ENCODE results near the gene BIK. TPM values are rescaled to one million over a fixed set of nuclear protein-coding genes. Genes with fewer than 3 reads are reported as not detected.

BIK gene
- total RNA-seq, 1 donor from 2014 or later = 66.6 TPM

GRCh38 chr22:43156413-43156812 is 45.9 kb downstream of the BIK start:
- TF ChIP-seq, protein P1, sequence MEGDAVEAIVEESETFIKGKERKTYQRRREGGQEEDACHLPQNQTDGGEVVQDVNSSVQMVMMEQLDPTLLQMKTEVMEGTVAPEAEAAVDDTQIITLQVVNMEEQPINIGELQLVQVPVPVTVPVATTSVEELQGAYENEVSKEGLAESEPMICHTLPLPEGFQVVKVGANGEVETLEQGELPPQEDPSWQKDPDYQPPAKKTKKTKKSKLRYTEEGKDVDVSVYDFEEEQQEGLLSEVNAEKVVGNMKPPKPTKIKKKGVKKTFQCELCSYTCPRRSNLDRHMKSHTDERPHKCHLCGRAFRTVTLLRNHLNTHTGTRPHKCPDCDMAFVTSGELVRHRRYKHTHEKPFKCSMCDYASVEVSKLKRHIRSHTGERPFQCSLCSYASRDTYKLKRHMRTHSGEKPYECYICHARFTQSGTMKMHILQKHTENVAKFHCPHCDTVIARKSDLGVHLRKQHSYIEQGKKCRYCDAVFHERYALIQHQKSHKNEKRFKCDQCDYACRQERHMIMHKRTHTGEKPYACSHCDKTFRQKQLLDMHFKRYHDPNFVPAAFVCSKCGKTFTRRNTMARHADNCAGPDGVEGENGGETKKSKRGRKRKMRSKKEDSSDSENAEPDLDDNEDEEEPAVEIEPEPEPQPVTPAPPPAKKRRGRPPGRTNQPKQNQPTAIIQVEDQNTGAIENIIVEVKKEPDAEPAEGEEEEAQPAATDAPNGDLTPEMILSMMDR (IDR thresholded peaks at IDR 0.05; ENCODE audit: insufficient read depth, low read length, severe bottlenecking) = no peak
- Histone ChIP-seq H3K36me3 (ENCODE audit: control insufficient read depth, insufficient read depth, low read length) (peaks cover 42% of the 10 kb centered on the region), H3K27me3 (ENCODE audit: control insufficient read depth, insufficient read depth, low read length) (no peaks in the 10 kb centered on the region), H3K4me3 (ENCODE audit: low read depth, low read length) (no peak overlapping the region)
- no peak for DNase-seq (ENCODE audit: low read depth)
- FAIRE-seq = no peak

DNA sequence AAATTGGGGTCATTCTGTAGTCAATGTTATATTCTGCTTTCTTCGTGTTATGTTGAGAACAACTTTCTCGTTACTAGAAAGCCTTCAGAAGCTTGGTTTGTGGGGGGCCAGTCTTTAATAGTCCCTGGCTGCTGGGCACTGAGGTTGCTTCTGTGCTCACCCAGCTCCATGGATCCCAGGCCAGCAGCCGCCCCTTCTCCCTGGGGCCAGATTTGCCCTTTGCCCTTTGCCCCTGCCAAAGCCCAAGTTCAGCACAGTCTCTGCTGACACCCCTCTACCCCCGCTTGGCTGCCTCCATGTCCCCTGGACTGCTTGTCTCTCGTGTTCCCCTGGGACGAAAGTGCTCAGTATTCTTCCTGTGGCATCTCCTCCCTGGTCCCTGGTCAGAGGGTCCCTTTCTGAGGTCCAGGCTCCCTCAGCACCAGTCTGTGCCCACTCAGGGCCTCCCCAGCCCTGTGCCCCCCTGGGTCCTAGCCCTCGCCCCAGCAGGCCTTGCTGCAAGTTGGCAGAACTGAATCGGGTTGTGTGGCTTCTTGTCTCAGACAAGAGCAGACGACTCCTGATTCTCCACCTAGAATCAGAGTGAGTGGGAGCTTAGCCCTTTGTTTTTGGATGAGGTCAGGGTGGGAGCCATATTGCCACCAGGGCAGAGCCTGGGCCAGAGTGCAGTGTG is 47.5 kb downstream of the BIK start:
- Histone ChIP-seq H3K36me3 (ENCODE audit: control insufficient read depth, insufficient read depth, low read length) (peaks cover 48% of the 10 kb centered on the region), H3K4me3 (ENCODE audit: low read depth, low read length) (no peak overlapping the region), H3K27me3 (ENCODE audit: control insufficient read depth, insufficient read depth, low read length) (no peaks in the 10 kb centered on the region)
- FAIRE-seq = no peak
- TF ChIP-seq, protein P1 (IDR thresholded peaks at IDR 0.05; ENCODE audit: insufficient read depth, low read length, severe bottlenecking) = no peak
- DNase-seq (ENCODE audit: low read depth) = no peak

DNA sequence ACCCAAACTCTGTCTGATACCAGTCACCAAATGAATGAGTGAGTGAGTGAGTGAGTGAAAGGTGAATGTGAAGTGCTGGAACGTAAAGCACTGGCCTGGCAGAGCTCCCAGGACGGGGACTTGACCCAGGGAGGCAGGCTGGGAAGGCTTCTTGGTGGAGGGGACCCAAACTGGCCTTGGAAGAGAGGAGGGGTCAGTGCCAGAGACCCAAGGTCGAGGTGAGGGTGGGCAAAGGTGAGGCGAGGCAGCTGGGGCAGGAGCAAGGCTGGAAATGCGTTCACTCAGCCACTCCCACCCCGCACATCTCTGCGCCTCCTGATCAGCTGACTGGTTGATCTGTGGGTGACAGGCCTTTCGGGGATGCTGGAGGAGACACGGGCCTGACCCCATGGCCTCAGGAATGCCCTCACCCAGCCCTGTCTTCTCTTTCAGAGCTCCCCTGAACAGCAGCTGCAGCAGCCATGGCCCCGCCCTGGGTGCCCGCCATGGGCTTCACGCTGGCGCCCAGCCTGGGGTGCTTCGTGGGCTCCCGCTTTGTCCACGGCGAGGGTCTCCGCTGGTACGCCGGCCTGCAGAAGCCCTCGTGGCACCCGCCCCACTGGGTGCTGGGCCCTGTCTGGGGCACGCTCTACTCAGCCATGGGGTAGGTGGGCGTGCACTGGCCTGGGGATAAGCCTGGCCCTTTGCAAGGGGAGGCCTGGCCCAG is 48.4 kb downstream of the BIK start:
- Histone ChIP-seq H3K4me3 (ENCODE audit: low read depth, low read length) (no peak overlapping the region), H3K27me3 (ENCODE audit: control insufficient read depth, insufficient read depth, low read length) (no peaks in the 10 kb centered on the region), H3K36me3 (ENCODE audit: control insufficient read depth, insufficient read depth, low read length) (peaks cover 52% of the 10 kb centered on the region)
- FAIRE-seq (no peak), DNase-seq (ENCODE audit: low read depth) (no peak)
- TF ChIP-seq, protein P1 (IDR thresholded peaks at IDR 0.05; ENCODE audit: insufficient read depth, low read length, severe bottlenecking) = no peak

DNA sequence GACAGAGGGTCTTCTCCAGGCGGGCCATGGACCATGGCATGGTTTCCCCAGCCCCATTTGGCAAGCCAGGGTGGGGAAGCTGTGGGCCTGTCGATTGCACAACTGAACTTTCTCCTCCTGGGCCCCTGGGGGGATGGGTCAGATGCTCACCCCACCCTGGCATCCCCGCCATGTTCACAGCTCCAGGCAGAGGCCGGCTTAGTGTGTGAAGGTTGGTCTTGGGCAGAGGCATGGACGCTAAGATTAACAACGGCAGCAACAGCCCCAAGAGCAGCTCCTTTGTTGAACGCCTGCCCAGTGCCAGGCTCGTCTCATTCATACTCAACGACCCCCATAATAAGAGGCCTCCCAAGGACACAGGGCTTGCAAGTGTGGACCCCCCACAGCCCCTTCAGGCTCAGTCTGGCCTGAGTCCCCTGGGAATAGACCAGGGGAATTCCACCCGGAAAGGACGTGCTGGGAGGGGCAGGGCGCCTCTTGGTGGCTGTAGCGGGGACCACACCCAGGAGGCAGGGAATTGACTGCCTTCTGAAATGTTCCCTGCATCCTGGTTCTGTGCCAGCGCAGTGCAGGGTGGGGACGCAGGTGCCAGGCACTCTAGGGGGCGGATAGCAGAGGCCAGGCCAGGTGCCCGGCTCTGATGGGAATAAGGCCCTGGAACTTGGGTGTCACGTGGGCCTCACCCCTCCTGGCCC is 49.1 kb downstream of the BIK start:
- peaks cover 51% of the 10 kb centered on the region for H3K36me3 ChIP-seq (ENCODE audit: control insufficient read depth, insufficient read depth, low read length)
- no peak for FAIRE-seq

DNA sequence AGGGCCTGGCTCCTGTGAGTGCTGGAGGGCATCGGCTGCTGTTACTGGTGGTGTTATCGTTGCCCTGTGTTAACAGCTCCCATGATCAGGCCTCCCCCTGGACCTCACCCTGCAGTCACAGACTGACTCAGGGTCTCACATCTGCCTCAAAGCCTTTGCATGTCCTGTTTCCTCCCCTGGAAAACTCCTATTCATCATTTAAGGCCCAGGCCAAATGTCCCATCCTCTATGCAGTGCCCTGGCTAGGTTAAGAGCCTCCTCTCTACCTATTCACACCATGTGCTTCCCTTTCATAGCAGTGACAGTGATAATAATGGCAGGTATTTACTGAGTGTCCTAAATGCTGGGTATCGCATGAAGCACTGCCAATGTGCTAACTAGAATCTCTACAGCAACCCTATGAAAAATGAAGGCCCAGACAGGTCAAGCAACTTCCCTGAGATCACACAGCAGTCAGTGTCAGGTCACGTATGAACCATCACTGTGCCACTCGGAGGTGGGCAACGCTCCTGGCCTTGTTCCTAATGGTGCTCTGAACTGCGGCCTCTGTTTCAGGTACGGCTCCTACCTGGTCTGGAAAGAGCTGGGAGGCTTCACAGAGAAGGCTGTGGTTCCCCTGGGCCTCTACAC is 50.1 kb downstream of the BIK start:
- Histone ChIP-seq H3K36me3 (ENCODE audit: control insufficient read depth, insufficient read depth, low read length) (peaks cover 42% of the 10 kb centered on the region), H3K27me3 (ENCODE audit: control insufficient read depth, insufficient read depth, low read length) (no peaks in the 10 kb centered on the region), H3K4me3 (ENCODE audit: low read depth, low read length) (no peak overlapping the region)
- FAIRE-seq (no peak), DNase-seq (ENCODE audit: low read depth) (no peak)
- TF ChIP-seq, protein P1 (IDR thresholded peaks at IDR 0.05; ENCODE audit: insufficient read depth, low read length, severe bottlenecking) = no peak

More for the DNA sequence above, 49.1 kb downstream of the BIK start:
- H3K27me3 ChIP-seq (ENCODE audit: control insufficient read depth, insufficient read depth, low read length) = no peaks in the 10 kb centered on the region
- DNase-seq (ENCODE audit: low read depth) = no peak
- TF ChIP-seq, protein P1 (IDR thresholded peaks at IDR 0.05; ENCODE audit: insufficient read depth, low read length, severe bottlenecking) = peak; percentile 48
- H3K4me3 ChIP-seq (ENCODE audit: low read depth, low read length) = no peak overlapping the region
